Astrocyte (in vitro differentiated cells and primary cell): ENCODE measurements around the gene CRHR2. TPM values are rescaled to one million over a fixed set of nuclear protein-coding genes. Genes with fewer than 3 reads are reported as not detected.

Source experiments
- DNase-seq: peaks from one replicate; pipeline ENCODE4 v3.0.0-alpha.2; 2010; ENCODE audit warnings: low read depth
- FAIRE-seq: peaks from 2 replicates; lab custom pipeline; 2011; peaks lifted over from hg19 to GRCh38; lab: Jason Lieb, UNC
- H2AFZ ChIP-seq: 2 replicates; pipeline ENCODE4 v1.6.0; 2012; ENCODE audit warnings: low read depth, low read length, inconsistent platforms
- H3K27ac ChIP-seq: 2 replicates; pipeline ENCODE4 v1.5.1; 2011; ENCODE audit warnings: low read depth, low read length, inconsistent platforms
- H3K27me3 ChIP-seq: 2 replicates; pipeline ENCODE4 v1.6.0; 2011; ENCODE audit warnings: low read length, inconsistent platforms; ENCODE audit not compliant: insufficient read depth
- H3K36me3 ChIP-seq: 2 replicates; pipeline ENCODE4 v1.5.1; 2011; ENCODE audit warnings: low read length, inconsistent platforms; ENCODE audit not compliant: insufficient read depth
- H3K4me1 ChIP-seq: 2 replicates; pipeline ENCODE4 v1.5.1; 2011; ENCODE audit warnings: low read length, inconsistent platforms; ENCODE audit not compliant: insufficient read depth
- H3K4me2 ChIP-seq: 2 replicates; pipeline ENCODE4 v1.6.0; 2012; ENCODE audit warnings: low read length, inconsistent platforms
- H3K4me3 ChIP-seq: 2 replicates; pipeline ENCODE4 v1.5.1; 2011; ENCODE audit warnings: low read depth, mild to moderate bottlenecking, low read length, inconsistent platforms; ENCODE audit not compliant: insufficient read depth
- H3K79me2 ChIP-seq: 2 replicates; pipeline ENCODE4 v1.6.0; 2012; ENCODE audit warnings: mild to moderate bottlenecking, low read length, inconsistent platforms; ENCODE audit not compliant: insufficient read depth
- H3K9ac ChIP-seq: 2 replicates; pipeline ENCODE4 v1.6.0; 2012; ENCODE audit warnings: mild to moderate bottlenecking, low read length, inconsistent platforms
- H3K9me3 ChIP-seq: 2 replicates; pipeline ENCODE4 v1.5.1; 2012; ENCODE audit warnings: low read depth, mild to moderate bottlenecking, low read length, inconsistent platforms; ENCODE audit not compliant: insufficient read depth
- H4K20me1 ChIP-seq: 2 replicates; pipeline ENCODE4 v1.6.0; 2012; ENCODE audit warnings: low read length, inconsistent platforms; ENCODE audit not compliant: insufficient read depth
- H3K27ac Mint-ChIP-seq: one replicate; pipeline ENCODE4 v1.8.0; 2021; ENCODE audit warnings: mild to moderate bottlenecking, mixed read lengths; ENCODE audit not compliant: unreplicated experiment
- H3K27me3 Mint-ChIP-seq: one replicate; pipeline ENCODE4 v1.8.0; 2021; ENCODE audit warnings: low read depth, mixed read lengths; ENCODE audit not compliant: unreplicated experiment
- H3K36me3 Mint-ChIP-seq: one replicate; pipeline ENCODE4 v1.8.0; 2021; ENCODE audit warnings: low read depth, mixed read lengths; ENCODE audit not compliant: unreplicated experiment
- H3K4me1 Mint-ChIP-seq: one replicate; pipeline ENCODE4 v1.8.0; 2021; ENCODE audit warnings: low read depth, mixed read lengths; ENCODE audit not compliant: unreplicated experiment
- H3K4me3 Mint-ChIP-seq: one replicate; pipeline ENCODE4 v1.8.0; 2021; ENCODE audit warnings: mild to moderate bottlenecking, moderate library complexity, mixed read lengths; ENCODE audit not compliant: unreplicated experiment
- H3K9me3 Mint-ChIP-seq: one replicate; pipeline ENCODE4 v1.8.0; 2021; ENCODE audit warnings: mild to moderate bottlenecking, mixed read lengths; ENCODE audit not compliant: unreplicated experiment
- CTCF ChIP-seq: IDR thresholded peaks from 2 replicates; pipeline ENCODE4 v1.5.1; 2011; ENCODE audit warnings: low read depth, mild to moderate bottlenecking, inconsistent platforms, low read length, moderate library complexity; ENCODE audit not compliant: insufficient read depth
- EZH2 ChIP-seq: IDR thresholded peaks from 2 replicates; pipeline ENCODE4 v1.6.1; 2012; ENCODE audit warnings: mild to moderate bottlenecking, low read length, inconsistent platforms; ENCODE audit not compliant: insufficient read depth
- total RNA-seq: library from RNA; stranded (reverse); gene quantifications from 2 replicates; pipeline ENCODE4 v1.2.1, GENCODE V29; 2021

CRHR2 gene
- total RNA-seq, 1 donor from 2014 or later = not detected

GRCh38 chr7:30613366-30614325, 68.6 kb downstream of the CRHR2 start:
- peaks cover 82% of the 10 kb centered on the region for H3K79me2 ChIP-seq
- H4K20me1 ChIP-seq = peaks cover 81% of the 10 kb centered on the region
- H3K36me3 ChIP-seq = peaks cover 83% of the 10 kb centered on the region
- peaks cover 38% of the 10 kb centered on the region for H3K4me1 Mint-ChIP-seq
- H3K36me3 Mint-ChIP-seq = peaks cover 34% of the 10 kb centered on the region
- H3K9me3 Mint-ChIP-seq = no peaks in the 10 kb centered on the region
- no peaks in the 10 kb centered on the region for H3K9me3 ChIP-seq
- no peak overlapping the region for H3K9ac ChIP-seq
- H3K4me2 ChIP-seq = peak overlapping the region; percentile 3
- TF ChIP-seq CTCF (no peak), EZH2 (no peak)
- DNase-seq = peak; percentile 36
- no peak overlapping the region for H3K4me3 ChIP-seq
- H3K27me3 Mint-ChIP-seq = no peaks in the 10 kb centered on the region
- no peaks in the 10 kb centered on the region for H3K27me3 ChIP-seq
- peak overlapping the region; percentile 15 for H3K4me3 Mint-ChIP-seq
- peak overlapping the region; percentile 63 for H3K27ac ChIP-seq
- no peak overlapping the region for H2AFZ ChIP-seq
- peaks cover 8% of the 10 kb centered on the region for H3K4me1 ChIP-seq
- H3K27ac Mint-ChIP-seq = peak overlapping the region; percentile 43
- peak; percentile 69 for FAIRE-seq

GRCh38 chr7:30612658-30613265, 69.5 kb downstream of the CRHR2 start:
- H2AFZ ChIP-seq = no peak overlapping the region
- H3K4me1 ChIP-seq = peaks cover 8% of the 10 kb centered on the region
- H3K4me2 ChIP-seq = peak overlapping the region; percentile 3
- H3K79me2 ChIP-seq = peaks cover 84% of the 10 kb centered on the region
- no peaks in the 10 kb centered on the region for H3K27me3 Mint-ChIP-seq
- no peaks in the 10 kb centered on the region for H3K27me3 ChIP-seq
- H3K4me3 Mint-ChIP-seq = no peak overlapping the region
- H3K36me3 ChIP-seq = peaks cover 83% of the 10 kb centered on the region
- TF ChIP-seq EZH2 = no peak
- TF ChIP-seq CTCF = no peak
- no peak overlapping the region for H3K9ac ChIP-seq
- H3K4me1 Mint-ChIP-seq = peaks cover 46% of the 10 kb centered on the region
- peaks cover 37% of the 10 kb centered on the region for H3K36me3 Mint-ChIP-seq
- H4K20me1 ChIP-seq = peaks cover 82% of the 10 kb centered on the region
- peak overlapping the region; percentile 63 for H3K27ac ChIP-seq
- peak overlapping the region; percentile 43 for H3K27ac Mint-ChIP-seq
- DNase-seq (peak; percentile 52), FAIRE-seq (no peak)
- H3K4me3 ChIP-seq = no peak overlapping the region
- H3K9me3 Mint-ChIP-seq = no peaks in the 10 kb centered on the region
- no peaks in the 10 kb centered on the region for H3K9me3 ChIP-seq
